ENCODE measurements around the gene GNG11.

GRCh38 chr7:93873998-93874574 lies 47.4 kb upstream of the GNG11 start:
- TF ChIP-seq POLR2A (IDR thresholded peaks at IDR 0.05) (no peak), CTCF (IDR thresholded peaks at IDR 0.05) (no peak)

All from thyroid gland (tissue), 4 donors.